ENCODE data around the gene LRBA.

DNA sequence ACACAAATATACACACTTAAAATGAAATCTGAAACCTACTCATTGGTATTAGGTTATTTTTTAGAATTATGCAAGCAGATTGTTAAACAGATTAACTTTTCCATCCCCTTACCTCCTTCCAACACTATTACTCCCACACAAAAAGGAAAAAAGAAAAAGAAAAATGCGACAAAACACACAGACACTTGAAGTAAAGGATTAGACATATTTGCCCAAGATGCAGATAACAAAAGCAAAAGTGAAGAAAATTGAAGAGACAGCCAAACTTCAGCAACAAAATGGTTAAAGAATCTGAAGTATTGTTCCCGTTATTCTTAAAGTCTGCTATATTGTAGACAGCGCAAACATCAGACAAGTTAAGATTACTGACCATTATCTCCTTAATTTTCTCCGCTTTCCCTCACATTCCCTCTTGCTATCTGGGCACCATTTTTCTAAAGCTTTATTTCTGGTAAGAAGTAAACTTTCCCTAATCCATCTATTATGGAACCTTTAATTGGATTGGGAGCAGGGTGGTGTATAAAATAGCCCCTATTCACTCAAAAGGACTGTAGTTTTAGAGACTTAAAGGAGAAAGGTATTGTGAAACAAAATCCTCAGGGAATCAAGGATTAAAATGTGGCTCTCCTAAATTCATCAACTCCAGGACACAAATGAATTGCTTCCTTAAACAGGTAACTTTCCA lies 467.8 kb downstream of the LRBA start:
- TF ChIP-seq, protein P1, sequence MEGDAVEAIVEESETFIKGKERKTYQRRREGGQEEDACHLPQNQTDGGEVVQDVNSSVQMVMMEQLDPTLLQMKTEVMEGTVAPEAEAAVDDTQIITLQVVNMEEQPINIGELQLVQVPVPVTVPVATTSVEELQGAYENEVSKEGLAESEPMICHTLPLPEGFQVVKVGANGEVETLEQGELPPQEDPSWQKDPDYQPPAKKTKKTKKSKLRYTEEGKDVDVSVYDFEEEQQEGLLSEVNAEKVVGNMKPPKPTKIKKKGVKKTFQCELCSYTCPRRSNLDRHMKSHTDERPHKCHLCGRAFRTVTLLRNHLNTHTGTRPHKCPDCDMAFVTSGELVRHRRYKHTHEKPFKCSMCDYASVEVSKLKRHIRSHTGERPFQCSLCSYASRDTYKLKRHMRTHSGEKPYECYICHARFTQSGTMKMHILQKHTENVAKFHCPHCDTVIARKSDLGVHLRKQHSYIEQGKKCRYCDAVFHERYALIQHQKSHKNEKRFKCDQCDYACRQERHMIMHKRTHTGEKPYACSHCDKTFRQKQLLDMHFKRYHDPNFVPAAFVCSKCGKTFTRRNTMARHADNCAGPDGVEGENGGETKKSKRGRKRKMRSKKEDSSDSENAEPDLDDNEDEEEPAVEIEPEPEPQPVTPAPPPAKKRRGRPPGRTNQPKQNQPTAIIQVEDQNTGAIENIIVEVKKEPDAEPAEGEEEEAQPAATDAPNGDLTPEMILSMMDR (IDR thresholded peaks at IDR 0.05): no peak
- TF ChIP-seq EP300 (IDR thresholded peaks at IDR 0.05): no peak
- no peak for TF ChIP-seq POLR2A (IDR thresholded peaks at IDR 0.05)
- TF ChIP-seq POLR2AphosphoS5 (IDR thresholded peaks at IDR 0.05): no peak

Data from stomach (tissue), 4 donors.